ENCODE measurements around the gene CHP1.

DNA sequence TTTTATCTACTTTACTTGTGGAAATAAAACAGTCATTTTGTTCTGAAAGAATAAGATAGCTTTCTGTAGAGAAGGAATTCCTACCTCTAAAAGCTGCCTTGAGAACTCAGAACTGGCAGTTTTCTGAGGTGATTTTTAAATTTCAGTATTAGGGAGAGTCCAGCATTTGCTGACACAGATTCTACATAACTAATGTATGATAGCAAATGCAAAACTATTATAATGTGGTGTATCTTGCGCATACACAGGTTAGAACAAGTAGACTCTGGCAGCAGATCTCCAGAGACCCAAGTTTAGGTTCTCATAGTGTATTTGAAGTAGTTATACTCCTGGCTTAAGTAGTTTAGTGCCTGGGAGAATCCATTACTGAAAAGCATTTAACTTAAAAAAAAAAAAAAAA lies 70.5 kb downstream of the CHP1 start:
- TF ChIP-seq, protein P1, sequence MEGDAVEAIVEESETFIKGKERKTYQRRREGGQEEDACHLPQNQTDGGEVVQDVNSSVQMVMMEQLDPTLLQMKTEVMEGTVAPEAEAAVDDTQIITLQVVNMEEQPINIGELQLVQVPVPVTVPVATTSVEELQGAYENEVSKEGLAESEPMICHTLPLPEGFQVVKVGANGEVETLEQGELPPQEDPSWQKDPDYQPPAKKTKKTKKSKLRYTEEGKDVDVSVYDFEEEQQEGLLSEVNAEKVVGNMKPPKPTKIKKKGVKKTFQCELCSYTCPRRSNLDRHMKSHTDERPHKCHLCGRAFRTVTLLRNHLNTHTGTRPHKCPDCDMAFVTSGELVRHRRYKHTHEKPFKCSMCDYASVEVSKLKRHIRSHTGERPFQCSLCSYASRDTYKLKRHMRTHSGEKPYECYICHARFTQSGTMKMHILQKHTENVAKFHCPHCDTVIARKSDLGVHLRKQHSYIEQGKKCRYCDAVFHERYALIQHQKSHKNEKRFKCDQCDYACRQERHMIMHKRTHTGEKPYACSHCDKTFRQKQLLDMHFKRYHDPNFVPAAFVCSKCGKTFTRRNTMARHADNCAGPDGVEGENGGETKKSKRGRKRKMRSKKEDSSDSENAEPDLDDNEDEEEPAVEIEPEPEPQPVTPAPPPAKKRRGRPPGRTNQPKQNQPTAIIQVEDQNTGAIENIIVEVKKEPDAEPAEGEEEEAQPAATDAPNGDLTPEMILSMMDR (IDR thresholded peaks at IDR 0.05; ENCODE audit: insufficient read depth, low read length), result no peak
- no peak for TF ChIP-seq GABPA (IDR thresholded peaks at IDR 0.05; ENCODE audit: low read depth)
- TF ChIP-seq POLR2AphosphoS5 (IDR thresholded peaks at IDR 0.05; ENCODE audit: low read depth), result no peak
- TF ChIP-seq, protein P2, sequence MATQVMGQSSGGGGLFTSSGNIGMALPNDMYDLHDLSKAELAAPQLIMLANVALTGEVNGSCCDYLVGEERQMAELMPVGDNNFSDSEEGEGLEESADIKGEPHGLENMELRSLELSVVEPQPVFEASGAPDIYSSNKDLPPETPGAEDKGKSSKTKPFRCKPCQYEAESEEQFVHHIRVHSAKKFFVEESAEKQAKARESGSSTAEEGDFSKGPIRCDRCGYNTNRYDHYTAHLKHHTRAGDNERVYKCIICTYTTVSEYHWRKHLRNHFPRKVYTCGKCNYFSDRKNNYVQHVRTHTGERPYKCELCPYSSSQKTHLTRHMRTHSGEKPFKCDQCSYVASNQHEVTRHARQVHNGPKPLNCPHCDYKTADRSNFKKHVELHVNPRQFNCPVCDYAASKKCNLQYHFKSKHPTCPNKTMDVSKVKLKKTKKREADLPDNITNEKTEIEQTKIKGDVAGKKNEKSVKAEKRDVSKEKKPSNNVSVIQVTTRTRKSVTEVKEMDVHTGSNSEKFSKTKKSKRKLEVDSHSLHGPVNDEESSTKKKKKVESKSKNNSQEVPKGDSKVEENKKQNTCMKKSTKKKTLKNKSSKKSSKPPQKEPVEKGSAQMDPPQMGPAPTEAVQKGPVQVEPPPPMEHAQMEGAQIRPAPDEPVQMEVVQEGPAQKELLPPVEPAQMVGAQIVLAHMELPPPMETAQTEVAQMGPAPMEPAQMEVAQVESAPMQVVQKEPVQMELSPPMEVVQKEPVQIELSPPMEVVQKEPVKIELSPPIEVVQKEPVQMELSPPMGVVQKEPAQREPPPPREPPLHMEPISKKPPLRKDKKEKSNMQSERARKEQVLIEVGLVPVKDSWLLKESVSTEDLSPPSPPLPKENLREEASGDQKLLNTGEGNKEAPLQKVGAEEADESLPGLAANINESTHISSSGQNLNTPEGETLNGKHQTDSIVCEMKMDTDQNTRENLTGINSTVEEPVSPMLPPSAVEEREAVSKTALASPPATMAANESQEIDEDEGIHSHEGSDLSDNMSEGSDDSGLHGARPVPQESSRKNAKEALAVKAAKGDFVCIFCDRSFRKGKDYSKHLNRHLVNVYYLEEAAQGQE (IDR thresholded peaks at IDR 0.05; ENCODE audit: insufficient replicate concordance, low read depth), result no peak
- TF ChIP-seq SPI1 (IDR thresholded peaks at IDR 0.05; ENCODE audit: borderline replicate concordance, low read depth), result no peak

Measured in HL-60 (cell line).